ENCODE data around the gene B9D1.

The B9D1 gene

GRCh38 chr17:19328441-19329061 is 34.0 kb downstream of the B9D1 start:
- H3K36me3 ChIP-seq (ENCODE audit: insufficient read depth, low read length), result peaks cover 18% of the 10 kb centered on the region
- H3K4me3 ChIP-seq (ENCODE audit: low read depth, low read length), result no peak overlapping the region
- no peak overlapping the region; the same call in 1 of the 2 replicates for H3K27ac ChIP-seq (ENCODE audit: low read depth, low read length)
- no peaks in the 10 kb centered on the region for H3K79me2 ChIP-seq (ENCODE audit: control insufficient read depth, insufficient read depth, low read length, unreplicated experiment)
- peaks cover 48% of the 10 kb centered on the region for H3K4me1 ChIP-seq (ENCODE audit: control insufficient read depth, insufficient read depth, low read length, unreplicated experiment)
- no peaks in the 10 kb centered on the region for H3K27me3 ChIP-seq (ENCODE audit: insufficient read depth, low read length)
- H2AFZ ChIP-seq (ENCODE audit: low read length, unreplicated experiment), result no peak overlapping the region

GRCh38 chr17:19327031-19327783 is 35.3 kb downstream of the B9D1 start:
- no peak overlapping the region for H2AFZ ChIP-seq (ENCODE audit: low read length, unreplicated experiment)
- no peaks in the 10 kb centered on the region for H3K27me3 ChIP-seq (ENCODE audit: insufficient read depth, low read length)
- no peaks in the 10 kb centered on the region for H3K79me2 ChIP-seq (ENCODE audit: control insufficient read depth, insufficient read depth, low read length, unreplicated experiment)
- peaks cover 42% of the 10 kb centered on the region for H3K4me1 ChIP-seq (ENCODE audit: control insufficient read depth, insufficient read depth, low read length, unreplicated experiment)
- H3K36me3 ChIP-seq (ENCODE audit: insufficient read depth, low read length), result peaks cover 24% of the 10 kb centered on the region
- H3K4me3 ChIP-seq (ENCODE audit: low read depth, low read length), result no peak overlapping the region; the same call in 1 of the 2 replicates
- H3K27ac ChIP-seq (ENCODE audit: low read depth, low read length), result peak overlapping the region; percentile 61

- H3K36me3 ChIP-seq (ENCODE audit: insufficient read depth, low read length), result peaks cover 24% of the 10 kb centered on the region
- H3K4me1 ChIP-seq (ENCODE audit: control insufficient read depth, insufficient read depth, low read length, unreplicated experiment), result peaks cover 26% of the 10 kb centered on the region
- H3K27ac ChIP-seq (ENCODE audit: low read depth, low read length), result no peak overlapping the region
- no peak overlapping the region for H3K4me3 ChIP-seq (ENCODE audit: low read depth, low read length)
- no peaks in the 10 kb centered on the region for H3K27me3 ChIP-seq (ENCODE audit: insufficient read depth, low read length)
- no peak overlapping the region for H2AFZ ChIP-seq (ENCODE audit: low read length, unreplicated experiment)
- no peaks in the 10 kb centered on the region for H3K79me2 ChIP-seq (ENCODE audit: control insufficient read depth, insufficient read depth, low read length, unreplicated experiment)
These were observed 37.0 kb downstream of the B9D1 start for GRCh38 chr17:19325542-19325941.

- Histone ChIP-seq H2AFZ (ENCODE audit: low read length, unreplicated experiment) (no peak overlapping the region), H3K36me3 (ENCODE audit: insufficient read depth, low read length) (peaks cover 25% of the 10 kb centered on the region), H3K4me1 (ENCODE audit: control insufficient read depth, insufficient read depth, low read length, unreplicated experiment) (peaks cover 13% of the 10 kb centered on the region), H3K27me3 (ENCODE audit: insufficient read depth, low read length) (no peaks in the 10 kb centered on the region), H3K4me3 (ENCODE audit: low read depth, low read length) (no peak overlapping the region), H3K79me2 (ENCODE audit: control insufficient read depth, insufficient read depth, low read length, unreplicated experiment) (no peaks in the 10 kb centered on the region), H3K27ac (ENCODE audit: low read depth, low read length) (no peak overlapping the region)
These were observed 39.7 kb downstream of the B9D1 start for GRCh38 chr17:19322861-19323260.

- peaks cover 6% of the 10 kb centered on the region for H3K4me1 ChIP-seq (ENCODE audit: control insufficient read depth, insufficient read depth, low read length, unreplicated experiment)
These were observed 40.4 kb downstream of the B9D1 start for GRCh38 chr17:19322129-19322505.

GRCh38 chr17:19321481-19322128 is 40.9 kb downstream of the B9D1 start:
- H3K36me3 ChIP-seq (ENCODE audit: insufficient read depth, low read length), result peaks cover 26% of the 10 kb centered on the region
- H3K27ac ChIP-seq (ENCODE audit: low read depth, low read length), result no peak overlapping the region
- no peak overlapping the region for H2AFZ ChIP-seq (ENCODE audit: low read length, unreplicated experiment)
- no peaks in the 10 kb centered on the region for H3K79me2 ChIP-seq (ENCODE audit: control insufficient read depth, insufficient read depth, low read length, unreplicated experiment)
- peaks cover under 1% of the 10 kb centered on the region for H3K4me1 ChIP-seq (ENCODE audit: control insufficient read depth, insufficient read depth, low read length, unreplicated experiment)
- H3K4me3 ChIP-seq (ENCODE audit: low read depth, low read length), result no peak overlapping the region
- no peaks in the 10 kb centered on the region for H3K27me3 ChIP-seq (ENCODE audit: insufficient read depth, low read length)

More at GRCh38 chr17:19322129-19322505, 40.4 kb downstream of the B9D1 start:
- H3K79me2 ChIP-seq (ENCODE audit: control insufficient read depth, insufficient read depth, low read length, unreplicated experiment), result no peaks in the 10 kb centered on the region
- H2AFZ ChIP-seq (ENCODE audit: low read length, unreplicated experiment), result no peak overlapping the region
- peaks cover 26% of the 10 kb centered on the region for H3K36me3 ChIP-seq (ENCODE audit: insufficient read depth, low read length)
- no peak overlapping the region for H3K27ac ChIP-seq (ENCODE audit: low read depth, low read length)
- H3K27me3 ChIP-seq (ENCODE audit: insufficient read depth, low read length), result no peaks in the 10 kb centered on the region
- no peak overlapping the region for H3K4me3 ChIP-seq (ENCODE audit: low read depth, low read length)

- H3K27ac ChIP-seq (ENCODE audit: low read depth, low read length), result no peak overlapping the region
- no peaks in the 10 kb centered on the region for H3K79me2 ChIP-seq (ENCODE audit: control insufficient read depth, insufficient read depth, low read length, unreplicated experiment)
- no peaks in the 10 kb centered on the region for H3K4me1 ChIP-seq (ENCODE audit: control insufficient read depth, insufficient read depth, low read length, unreplicated experiment)
- H3K36me3 ChIP-seq (ENCODE audit: insufficient read depth, low read length), result peaks cover 25% of the 10 kb centered on the region
- H3K4me3 ChIP-seq (ENCODE audit: low read depth, low read length), result no peak overlapping the region
- H2AFZ ChIP-seq (ENCODE audit: low read length, unreplicated experiment), result no peak overlapping the region
- H3K27me3 ChIP-seq (ENCODE audit: insufficient read depth, low read length), result no peaks in the 10 kb centered on the region
These were observed 41.6 kb downstream of the B9D1 start for GRCh38 chr17:19320876-19321275.

GRCh38 chr17:19319771-19320505 is 42.6 kb downstream of the B9D1 start:
- Histone ChIP-seq H3K4me3 (ENCODE audit: low read depth, low read length) (no peak overlapping the region), H3K27me3 (ENCODE audit: insufficient read depth, low read length) (no peaks in the 10 kb centered on the region), H2AFZ (ENCODE audit: low read length, unreplicated experiment) (no peak overlapping the region), H3K79me2 (ENCODE audit: control insufficient read depth, insufficient read depth, low read length, unreplicated experiment) (no peaks in the 10 kb centered on the region), H3K36me3 (ENCODE audit: insufficient read depth, low read length) (peaks cover 20% of the 10 kb centered on the region), H3K27ac (ENCODE audit: low read depth, low read length) (no peak overlapping the region), H3K4me1 (ENCODE audit: control insufficient read depth, insufficient read depth, low read length, unreplicated experiment) (no peaks in the 10 kb centered on the region)

- Histone ChIP-seq H3K27me3 (ENCODE audit: insufficient read depth, low read length) (no peaks in the 10 kb centered on the region), H3K4me3 (ENCODE audit: low read depth, low read length) (no peak overlapping the region), H3K79me2 (ENCODE audit: control insufficient read depth, insufficient read depth, low read length, unreplicated experiment) (no peaks in the 10 kb centered on the region), H2AFZ (ENCODE audit: low read length, unreplicated experiment) (no peak overlapping the region), H3K36me3 (ENCODE audit: insufficient read depth, low read length) (peaks cover 13% of the 10 kb centered on the region), H3K27ac (ENCODE audit: low read depth, low read length) (no peak overlapping the region), H3K4me1 (ENCODE audit: control insufficient read depth, insufficient read depth, low read length, unreplicated experiment) (no peaks in the 10 kb centered on the region)
These were observed 43.9 kb downstream of the B9D1 start for GRCh38 chr17:19318611-19319010.

GRCh38 chr17:19317359-19318095 is 45.0 kb downstream of the B9D1 start:
- H3K27ac ChIP-seq (ENCODE audit: low read depth, low read length), result no peak overlapping the region
- H3K36me3 ChIP-seq (ENCODE audit: insufficient read depth, low read length), result peaks cover 7% of the 10 kb centered on the region; the same call in 1 of the 2 replicates
- peaks cover 2% of the 10 kb centered on the region for H3K4me1 ChIP-seq (ENCODE audit: control insufficient read depth, insufficient read depth, low read length, unreplicated experiment)
- no peak overlapping the region for H2AFZ ChIP-seq (ENCODE audit: low read length, unreplicated experiment)
- H3K79me2 ChIP-seq (ENCODE audit: control insufficient read depth, insufficient read depth, low read length, unreplicated experiment), result no peaks in the 10 kb centered on the region
- no peaks in the 10 kb centered on the region for H3K27me3 ChIP-seq (ENCODE audit: insufficient read depth, low read length)
- H3K4me3 ChIP-seq (ENCODE audit: low read depth, low read length), result no peak overlapping the region
